GM18520 (cell line): ENCODE results near the gene FARS2.

Source experiments
- ATAC-seq: cut with Tn5 transposase; IDR thresholded peaks from one replicate; pipeline ENCODE4 v1.9.1; 2021; ENCODE audit not compliant: unreplicated experiment

Gene FARS2

DNA sequence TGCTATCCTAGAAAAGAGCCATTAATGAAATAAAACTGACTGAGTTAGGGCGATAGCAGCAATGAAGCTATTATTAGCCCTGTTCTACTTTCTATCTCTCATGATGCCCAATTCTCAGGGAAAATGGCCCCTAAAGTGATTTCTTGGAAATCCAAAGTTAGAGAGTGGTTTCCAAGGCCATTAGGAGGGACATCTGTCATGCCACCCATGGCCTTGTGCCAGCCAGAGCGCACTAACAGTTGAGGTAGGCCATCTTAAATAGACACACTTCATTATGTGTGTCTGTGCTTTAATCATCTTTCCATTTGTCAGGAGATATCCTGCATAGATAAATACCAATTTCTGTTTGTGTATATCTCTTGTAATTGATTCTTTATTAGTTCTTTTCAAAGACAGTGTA is 483.8 kb downstream of the FARS2 start:
- ATAC-seq: no peak

DNA sequence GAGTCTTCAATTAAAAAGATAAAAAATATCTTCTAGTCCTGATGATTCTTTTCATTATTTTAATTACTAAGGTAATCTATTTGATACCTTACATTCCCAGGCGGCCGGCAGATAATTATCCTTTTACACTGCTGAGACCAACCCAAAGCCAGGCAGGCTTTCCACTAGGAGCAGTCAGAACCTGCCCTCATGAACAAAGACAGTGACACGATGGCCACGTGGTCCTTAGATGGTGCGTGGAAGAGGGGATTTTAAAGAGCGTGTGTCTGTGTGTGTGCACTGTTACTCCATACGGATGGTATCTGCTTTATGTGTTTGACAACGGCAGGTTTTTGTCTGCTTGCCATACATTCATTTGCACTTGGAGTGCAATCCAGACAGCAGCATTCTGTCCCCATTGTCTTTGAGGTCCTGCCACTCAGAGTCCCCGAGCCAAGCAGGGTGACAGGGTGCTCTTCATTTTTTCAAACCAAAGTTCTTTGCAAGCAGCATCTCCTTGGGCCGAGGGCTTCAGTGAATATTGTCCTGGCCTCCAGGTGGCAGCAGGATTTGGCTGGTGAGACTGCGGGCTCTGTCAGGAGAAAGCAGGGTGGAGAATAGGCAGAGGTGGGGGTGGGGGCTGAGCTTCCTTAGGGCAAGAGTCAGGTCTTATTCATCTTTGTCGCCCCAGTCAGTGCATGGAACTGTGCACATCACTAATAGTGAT is 484.9 kb downstream of the FARS2 start:
- ATAC-seq: no peak

DNA sequence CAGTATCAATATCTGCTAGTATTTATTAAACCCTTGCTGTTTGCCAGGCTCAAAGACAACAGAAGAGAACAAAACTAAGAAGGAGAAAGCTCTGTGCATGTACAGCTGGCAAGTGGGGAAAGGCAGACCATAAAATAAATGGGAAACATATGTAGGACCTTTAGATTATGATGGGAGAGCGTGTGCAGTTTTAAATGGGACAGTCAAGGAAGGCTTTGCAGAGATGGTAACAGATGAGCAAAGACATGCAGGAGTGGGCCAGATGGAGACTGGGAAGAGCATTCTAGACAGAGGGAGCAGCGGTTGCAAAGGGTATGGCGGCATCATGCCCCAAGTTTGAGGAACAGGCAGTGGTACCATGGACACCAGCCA is 485.4 kb downstream of the FARS2 start:
- ATAC-seq: no peak

DNA sequence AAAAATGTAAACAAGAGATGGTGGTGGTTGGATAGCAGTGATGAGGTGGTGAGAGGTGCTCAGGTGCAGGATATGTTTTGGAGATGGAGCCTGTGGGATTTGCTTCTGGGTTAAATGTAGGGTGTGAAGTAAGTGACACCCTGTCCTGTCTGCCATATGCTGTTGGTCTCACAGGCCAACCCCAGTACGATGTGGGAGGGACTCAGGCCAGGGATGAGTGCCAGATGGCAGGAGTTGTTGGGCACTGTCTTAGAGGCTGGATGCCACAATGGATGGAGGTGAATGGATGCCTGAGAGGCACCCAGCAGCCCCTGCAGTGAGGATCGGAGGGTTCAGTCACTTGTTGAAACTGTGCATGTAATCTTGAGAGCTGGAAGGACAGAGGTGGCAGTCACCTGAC is 486.1 kb downstream of the FARS2 start:
- no peak for ATAC-seq

DNA sequence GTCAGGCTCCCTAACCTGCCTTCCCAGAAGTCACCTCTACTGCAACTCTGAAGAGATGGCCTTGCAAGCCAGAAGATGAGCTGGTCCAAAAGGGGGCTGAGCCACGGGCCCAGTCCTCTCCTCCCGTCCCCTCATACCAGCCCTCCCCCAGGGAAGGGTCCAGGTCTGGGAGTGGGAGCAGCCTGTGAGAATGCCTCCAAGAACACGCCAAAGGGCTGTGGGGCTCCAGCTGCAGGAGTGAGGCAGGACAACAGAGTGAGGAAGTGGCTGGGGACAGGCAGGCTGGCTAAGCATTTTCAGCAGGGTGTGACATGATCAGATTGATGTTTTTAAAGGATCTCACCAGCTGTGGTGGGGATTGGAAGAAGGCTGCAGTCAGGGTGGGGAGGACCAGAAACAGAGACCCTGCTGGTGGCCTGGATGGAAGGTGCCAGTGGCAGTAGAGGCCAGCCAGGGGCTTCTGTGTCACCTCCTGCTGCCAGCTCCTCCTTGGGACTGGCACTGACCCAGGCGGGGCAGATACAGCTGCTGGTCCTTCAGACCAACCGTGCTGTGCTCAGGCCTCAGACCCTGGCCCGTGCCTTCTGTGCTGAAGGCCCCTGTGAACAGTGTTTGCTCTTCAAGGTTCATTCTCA is 487.8 kb downstream of the FARS2 start:
- ATAC-seq: no peak

DNA sequence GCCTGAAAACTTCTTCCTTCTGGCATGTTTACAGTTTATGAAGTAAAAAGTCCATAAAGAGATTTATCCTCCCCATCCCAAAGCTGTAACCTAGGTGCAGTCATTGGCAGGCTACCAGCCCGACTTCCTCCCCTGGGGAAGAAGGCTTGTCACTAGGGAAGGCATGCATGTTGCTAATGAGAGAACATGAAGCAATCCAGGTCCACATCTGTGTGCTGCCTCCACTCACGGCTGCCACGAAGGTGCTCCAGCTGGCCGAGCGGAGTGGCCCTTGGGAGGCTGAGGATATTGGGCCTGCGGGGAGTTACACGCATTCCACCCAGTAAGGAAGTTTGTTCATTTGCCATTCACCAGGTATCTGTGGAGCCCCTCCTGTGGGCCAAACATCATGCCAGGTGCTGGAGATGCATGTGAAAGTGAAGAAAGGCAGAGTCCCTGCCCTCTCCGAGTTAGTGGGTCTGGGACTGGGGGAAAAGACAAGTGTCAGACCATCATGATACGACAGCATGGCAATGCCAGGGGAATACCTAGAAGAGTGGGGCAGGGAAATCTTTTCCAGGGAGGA is 488.4 kb downstream of the FARS2 start:
- no peak for ATAC-seq

DNA sequence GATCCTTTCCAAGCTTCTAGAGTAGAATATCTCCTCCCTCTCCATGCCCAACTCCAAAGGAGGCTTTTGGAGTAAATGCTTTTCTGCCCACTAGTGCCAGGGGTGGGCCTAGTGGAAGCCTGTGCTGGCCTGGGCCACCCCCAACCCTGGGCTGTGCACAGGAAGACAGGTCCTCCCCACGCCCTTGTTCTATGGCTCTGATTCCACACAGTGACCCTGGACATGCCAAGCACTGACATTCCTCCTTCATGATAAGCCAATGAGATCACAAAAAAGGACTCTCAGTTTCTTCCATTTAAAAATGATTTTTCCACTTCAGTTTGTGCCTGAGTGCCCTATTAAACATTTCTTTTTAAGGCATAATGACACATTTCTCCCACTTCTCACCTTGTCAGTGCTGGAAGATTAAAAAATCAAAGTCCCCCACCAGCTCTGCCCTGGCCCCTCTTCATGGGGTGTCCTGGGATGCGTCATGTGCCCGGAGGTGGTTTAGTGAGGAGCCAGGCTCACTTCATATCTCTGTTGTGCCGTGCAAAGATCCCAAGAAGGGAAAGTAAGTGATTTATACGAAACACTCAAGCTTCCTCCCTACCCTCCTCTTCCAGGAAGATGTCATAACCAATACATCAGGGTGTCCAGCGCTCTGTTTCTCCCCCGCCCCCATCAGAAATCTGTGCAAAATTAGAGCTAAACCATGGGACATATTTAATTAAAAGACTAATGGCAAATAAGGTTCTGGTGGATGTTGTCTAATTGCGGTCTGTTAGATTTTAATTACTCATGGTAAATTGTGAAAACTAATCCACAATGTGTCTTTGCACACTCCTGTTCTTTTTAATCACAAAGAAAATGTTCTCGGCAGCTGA is 490.4 kb downstream of the FARS2 start:
- no peak for ATAC-seq

DNA sequence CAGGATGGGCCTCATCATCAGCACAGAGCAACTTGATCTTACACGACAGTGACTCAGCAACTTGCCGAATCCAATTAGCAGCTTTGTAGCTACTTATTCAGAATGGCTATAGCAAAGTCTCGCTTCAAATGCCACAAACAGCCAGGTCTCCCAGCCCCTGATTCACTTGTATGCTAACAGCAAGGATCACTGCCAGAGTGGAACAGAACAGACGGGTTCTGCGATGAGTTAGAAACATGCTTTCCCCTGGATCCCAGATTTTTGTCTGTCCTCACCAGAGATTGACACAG is 491.0 kb downstream of the FARS2 start:
- no peak for ATAC-seq

DNA sequence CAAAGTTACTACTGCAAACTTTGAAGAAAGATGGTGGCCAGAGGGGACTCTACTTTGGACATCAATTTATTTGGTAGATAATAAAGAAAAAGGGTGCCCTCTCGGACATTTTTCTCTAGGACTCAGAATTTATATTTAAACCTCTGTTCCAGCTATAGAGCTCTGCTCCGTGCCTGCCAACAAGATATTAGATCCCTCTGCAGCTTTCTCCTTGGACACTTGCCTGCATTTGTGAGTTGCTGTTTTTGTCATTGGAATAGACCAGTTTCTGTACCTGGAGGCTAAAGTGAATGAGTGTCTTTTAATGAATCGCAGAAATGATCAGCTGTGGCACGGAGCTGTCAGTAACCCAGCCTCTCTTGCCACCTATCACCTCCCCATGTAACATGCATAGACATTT is 491.9 kb downstream of the FARS2 start:
- no peak for ATAC-seq

DNA sequence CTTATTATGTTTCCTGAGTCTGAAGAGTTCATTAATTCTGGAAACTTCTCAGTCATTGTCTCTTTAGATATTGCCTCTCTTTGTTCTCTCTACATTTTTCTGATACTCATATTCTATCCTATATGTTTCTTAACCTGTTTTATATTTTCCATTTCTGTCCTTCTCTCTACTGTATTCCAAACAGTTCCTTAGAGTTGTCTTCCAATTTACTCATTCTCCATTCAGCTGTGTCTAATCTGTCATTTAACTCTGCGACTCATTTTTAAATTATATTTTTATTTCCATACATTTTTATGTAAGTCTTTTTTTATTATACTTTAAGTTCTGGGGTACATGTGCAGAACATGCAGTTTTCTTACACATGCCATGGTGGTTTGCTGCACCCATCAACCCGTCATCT is 493.6 kb downstream of the FARS2 start:
- no peak for ATAC-seq

DNA sequence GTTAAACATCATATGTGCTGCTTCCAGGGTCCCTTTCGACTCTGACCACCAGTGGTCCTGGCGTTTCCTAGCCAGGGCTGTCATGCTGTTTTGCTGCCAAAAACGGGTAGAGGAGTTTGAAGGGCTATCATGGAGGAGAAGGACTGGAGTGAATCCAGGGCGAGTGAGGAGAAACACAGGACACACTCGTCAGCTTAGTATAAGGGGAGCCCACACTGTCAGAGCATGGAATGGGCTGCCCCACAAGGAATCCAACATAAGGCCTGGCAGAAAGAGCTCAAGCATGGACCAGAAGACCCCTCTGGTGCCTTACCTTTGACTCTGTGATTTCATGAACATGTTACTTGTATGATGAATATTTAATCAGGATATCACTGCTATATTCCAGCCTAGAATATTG is 498.3 kb downstream of the FARS2 start:
- no peak for ATAC-seq

DNA sequence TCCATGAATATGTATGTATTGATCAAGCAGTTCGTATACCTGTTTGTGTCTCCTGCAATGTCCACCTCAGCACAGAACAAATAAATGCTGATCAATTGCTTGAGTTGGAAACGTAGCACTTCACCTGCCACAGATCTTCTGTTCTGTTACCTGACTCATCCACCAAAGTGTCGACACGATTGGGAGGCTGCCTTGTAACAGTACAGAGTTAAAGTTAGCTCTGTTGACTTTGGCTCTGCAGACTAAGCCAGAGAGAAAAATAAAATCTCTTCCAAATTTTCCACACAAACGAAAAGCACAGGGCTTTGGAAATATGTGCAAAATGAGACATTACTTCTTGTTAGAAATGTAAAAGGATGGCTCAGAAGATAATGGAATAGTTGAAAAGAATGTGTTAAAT is 500.1 kb downstream of the FARS2 start:
- no peak for ATAC-seq

DNA sequence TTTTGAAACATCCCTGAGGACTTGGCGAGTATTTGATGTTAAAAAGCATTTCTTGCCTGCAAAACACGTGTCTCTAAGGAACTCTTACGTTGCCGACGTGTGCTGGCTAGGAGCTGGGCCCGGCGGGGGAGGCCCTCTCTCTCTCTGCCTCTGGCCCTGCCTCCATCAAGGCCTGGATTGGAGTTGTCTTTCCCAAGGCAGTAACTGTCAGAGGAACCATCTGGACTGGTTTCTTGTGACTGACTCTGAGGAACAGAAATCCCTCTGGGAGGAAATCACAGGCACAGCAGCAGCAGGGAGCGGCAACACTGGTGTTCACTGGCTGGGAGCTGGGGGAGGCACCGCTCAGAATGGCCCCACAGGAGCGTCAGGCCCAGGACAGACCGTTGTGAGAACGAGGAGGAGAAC is 501.3 kb downstream of the FARS2 start:
- no peak for ATAC-seq

DNA sequence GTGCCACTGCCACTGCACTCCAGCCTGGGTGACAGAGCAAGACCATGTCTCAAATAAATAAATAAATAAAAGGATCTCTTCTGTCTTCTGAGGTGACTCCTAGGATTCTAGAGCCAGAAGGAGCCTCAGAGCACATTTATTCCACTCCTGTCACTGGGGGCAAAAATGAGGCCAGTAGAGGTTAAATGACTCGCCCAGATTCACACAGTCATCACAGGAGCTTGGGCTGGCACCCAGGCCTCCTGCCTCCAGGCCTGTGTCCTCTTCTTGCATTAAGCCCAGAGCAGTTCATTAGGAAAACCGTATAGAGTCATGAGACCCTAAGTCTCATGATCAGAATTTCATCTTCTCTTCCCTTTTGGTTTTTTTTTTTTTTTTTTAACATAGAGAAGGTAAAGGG is 502.1 kb downstream of the FARS2 start:
- ATAC-seq: no peak

DNA sequence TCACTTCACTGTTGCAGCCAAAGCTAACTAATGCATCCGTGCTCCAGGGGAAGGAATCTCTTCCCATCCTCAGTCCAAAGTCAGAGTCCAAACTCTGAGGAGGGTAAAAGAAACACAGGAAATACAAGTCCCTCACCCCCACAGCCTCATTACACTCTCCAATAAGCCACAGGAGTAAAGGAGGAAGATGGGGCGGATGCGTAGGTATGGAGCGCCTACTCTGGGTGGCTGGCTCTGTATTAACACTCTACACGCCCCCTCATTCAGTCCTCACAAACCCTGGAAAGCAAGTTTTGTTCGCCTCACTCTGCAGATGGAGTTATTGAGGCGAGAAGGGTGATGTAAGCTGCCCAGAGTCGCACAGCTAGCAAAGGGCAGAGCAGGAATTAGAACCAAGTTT is 502.6 kb downstream of the FARS2 start:
- no peak for ATAC-seq

DNA sequence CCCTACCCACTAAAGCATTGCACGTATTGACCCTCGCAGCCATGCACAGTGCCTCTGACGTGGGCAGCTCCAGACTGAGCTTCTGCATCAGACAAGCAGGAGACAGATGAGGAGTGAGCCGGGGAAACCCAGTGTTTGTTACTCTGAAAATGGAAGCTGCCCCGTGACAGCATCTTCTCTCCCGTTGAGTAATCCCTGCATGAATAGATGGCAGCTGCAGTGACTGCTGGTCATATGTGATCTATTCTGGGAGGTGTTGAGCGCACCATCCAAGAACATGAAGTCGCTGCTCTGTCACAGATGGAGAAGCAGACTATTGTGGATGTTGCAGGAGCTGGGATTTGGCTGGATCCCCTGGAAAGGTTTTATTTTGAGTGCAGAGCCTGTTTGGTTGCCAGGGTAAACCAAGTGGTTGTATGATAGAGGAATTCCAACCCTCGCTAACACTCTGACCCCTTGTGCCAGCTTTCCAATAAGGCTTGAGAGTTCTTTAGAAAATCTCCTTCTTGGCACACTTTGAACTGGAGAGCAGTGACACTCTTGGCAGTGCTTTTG is 503.2 kb downstream of the FARS2 start:
- no peak for ATAC-seq

DNA sequence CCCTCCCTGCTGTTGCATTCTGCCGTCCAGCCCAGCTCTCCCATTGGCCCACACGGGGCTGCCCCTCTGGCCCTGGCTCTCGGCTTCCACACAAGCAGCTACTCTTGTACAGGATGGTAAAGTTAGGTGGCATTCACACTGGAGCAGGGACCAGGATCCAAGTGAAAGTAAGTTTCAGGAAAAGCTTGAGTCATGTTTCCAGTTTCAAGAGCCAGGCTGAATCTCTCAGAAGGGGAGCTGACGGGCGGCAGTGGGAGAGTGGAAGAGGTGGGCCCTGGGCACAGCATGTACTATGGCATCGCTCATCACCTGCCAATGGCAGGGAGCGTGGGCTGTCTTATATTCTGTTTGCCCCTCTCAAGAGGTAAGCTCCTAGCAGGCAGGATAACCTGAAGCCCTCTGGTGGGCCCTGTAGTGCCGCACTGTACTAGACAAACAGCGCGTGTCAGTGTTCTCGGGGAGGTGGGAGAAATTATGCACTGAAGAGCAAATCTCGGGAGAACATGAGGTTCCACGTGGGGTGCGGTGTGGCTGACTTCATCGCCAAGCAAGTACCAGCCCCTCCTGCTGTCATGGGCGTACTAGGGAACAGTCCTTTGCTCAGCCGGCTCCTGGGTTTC is 503.9 kb downstream of the FARS2 start:
- ATAC-seq: no peak

DNA sequence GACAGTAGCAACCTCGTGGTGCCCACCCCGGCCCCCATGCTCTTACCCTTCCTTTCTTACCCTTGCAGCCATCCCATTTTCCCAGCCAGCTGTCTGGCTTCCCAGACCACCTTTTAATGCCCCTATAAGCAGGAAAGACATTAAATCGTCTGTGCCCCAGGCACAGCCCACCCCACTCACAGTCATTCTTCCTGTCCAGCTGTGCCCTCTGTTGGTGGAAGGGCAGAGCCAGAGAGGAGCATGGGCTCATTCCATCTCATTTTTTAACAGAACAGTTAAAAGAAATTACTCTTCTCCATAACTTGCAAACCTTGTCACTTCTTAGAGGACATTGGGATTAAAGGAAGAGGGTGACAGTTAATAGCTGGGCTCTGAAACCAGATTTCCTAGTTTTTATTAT is 504.9 kb downstream of the FARS2 start:
- ATAC-seq: no peak

DNA sequence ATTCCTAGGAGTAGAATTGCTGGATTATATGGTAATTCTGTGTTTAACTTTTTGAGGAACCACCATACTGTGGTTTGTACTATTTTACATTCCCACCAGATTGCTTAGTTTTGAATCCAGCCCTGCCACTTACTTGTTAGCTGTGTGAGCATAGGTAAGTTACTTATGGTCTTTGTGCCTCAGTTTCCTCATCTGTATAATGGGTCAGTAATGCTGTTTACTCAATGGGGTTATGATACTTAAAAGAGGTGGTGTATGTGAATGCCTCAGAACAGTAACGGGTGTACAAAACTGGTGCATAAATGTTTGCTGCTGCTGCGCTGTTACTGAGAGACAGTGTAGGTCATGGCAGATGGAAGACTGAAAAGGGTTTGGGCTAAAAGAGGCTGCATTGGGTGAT is 506.2 kb downstream of the FARS2 start:
- no peak for ATAC-seq

DNA sequence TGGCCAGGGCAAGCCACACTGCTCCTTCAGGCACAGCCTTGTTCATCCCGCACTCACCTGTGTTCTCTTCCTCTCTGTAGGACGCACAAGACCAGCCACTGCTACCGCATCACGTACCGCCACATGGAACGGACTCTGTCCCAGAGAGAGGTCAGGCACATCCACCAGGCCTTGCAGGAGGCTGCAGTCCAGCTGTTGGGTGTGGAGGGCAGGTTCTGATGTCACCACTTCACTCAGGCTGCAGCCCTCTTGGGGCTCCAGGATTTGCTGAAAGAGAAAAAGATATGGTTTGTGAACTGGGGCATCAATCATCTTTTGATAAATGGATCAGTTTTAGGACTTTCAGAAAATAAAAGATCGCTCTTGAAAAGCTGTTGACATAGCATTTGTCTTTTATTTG is 509.9 kb downstream of the FARS2 start:
- ATAC-seq: no peak

DNA sequence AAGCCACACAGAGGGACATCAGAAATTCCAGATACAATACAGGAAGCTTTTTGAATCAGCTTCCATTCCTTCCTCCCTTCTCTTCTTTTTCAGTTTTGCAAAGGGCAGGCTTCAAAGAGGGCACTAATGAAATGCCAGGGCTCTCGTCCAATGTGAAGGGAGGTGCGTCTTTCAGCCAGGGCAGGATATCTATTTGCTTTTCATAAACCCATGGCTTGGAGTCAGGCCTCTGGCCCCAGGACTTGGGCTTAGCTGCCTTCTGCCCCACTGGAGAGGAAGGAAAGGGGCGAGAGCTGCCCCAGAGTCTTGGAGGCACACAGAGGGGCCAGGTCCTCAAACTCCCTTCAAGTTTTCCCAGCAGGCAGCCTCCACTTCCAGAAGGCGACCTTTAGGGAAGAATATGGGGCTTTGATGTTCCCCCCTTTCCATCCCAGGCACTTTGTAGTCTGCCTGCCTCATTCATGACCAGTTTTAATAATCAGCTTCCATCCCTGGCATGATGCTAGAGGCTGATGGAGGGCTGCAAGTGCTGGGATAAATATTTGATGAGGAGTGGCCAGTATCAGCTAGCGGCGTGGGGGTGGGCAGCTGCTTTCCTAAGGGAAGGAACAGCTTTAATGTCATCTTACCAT is 510.6 kb downstream of the FARS2 start:
- ATAC-seq: no peak
